Parathyroid adenoma (tissue), 2 donors: ENCODE data around the gene SLC35E1.

Source experiments
- H2AFZ ChIP-seq: fragments of 300-600 bp; sonication (generic); one replicate; pipeline ENCODE4 v1.7.0; 2017; ENCODE audit warnings: antibody characterized with exemption, mild to moderate bottlenecking
- H3K27ac ChIP-seq: fragments of 300-600 bp; sonication (generic); one replicate; pipeline ENCODE4 v1.7.0; 2017
- H3K27me3 ChIP-seq: fragments of 300-600 bp; sonication (generic); one replicate; pipeline ENCODE4 v1.7.0; 2017; ENCODE audit warnings: low read length; ENCODE audit not compliant: control insufficient read depth, insufficient read depth
- H3K36me3 ChIP-seq: fragments of 300-600 bp; sonication (generic); one replicate; pipeline ENCODE4 v1.7.0; 2017; ENCODE audit warnings: low read length; ENCODE audit not compliant: control insufficient read depth, insufficient read depth
- H3K4me1 ChIP-seq: fragments of 300-600 bp; sonication (generic); one replicate; pipeline ENCODE4 v1.7.0; 2017; ENCODE audit warnings: control low read depth
- H3K4me2 ChIP-seq: fragments of 300-600 bp; sonication (generic); one replicate; pipeline ENCODE4 v1.7.0; 2017; ENCODE audit warnings: low read length
- H3K4me3 ChIP-seq: fragments of 300-600 bp; sonication (generic); one replicate; pipeline ENCODE4 v1.7.0; 2017; ENCODE audit warnings: low read depth, low read length
- H3K79me2 ChIP-seq: fragments of 300-600 bp; sonication (generic); one replicate; pipeline ENCODE4 v1.7.0; 2017; ENCODE audit warnings: control low read depth
- H3K9ac ChIP-seq: fragments of 300-600 bp; sonication (generic); one replicate; pipeline ENCODE4 v1.7.0; 2017; ENCODE audit warnings: mild to moderate bottlenecking
- H3K9me3 ChIP-seq: fragments of 300-600 bp; sonication (generic); one replicate; pipeline ENCODE4 v1.7.0; 2017; ENCODE audit warnings: low read length; ENCODE audit not compliant: control insufficient read depth
- CTCF ChIP-seq: fragments of 300-600 bp; sonication (generic); IDR thresholded peaks from one replicate; pipeline ENCODE4 v1.7.0; 2017; ENCODE audit warnings: antibody characterized with exemption, mild to moderate bottlenecking
- donor health status: primary hyperparathyroidism.

SLC35E1 gene

GRCh38 chr19:16575282-16575681 is 3.1 kb upstream of the SLC35E1 start:
- no peak overlapping the region for H3K4me2 ChIP-seq
- no peak overlapping the region for H2AFZ ChIP-seq
- H3K27ac ChIP-seq, result no peak overlapping the region
- no peaks in the 10 kb centered on the region for H3K27me3 ChIP-seq
- peaks cover 14% of the 10 kb centered on the region for H3K4me1 ChIP-seq
- H3K9me3 ChIP-seq, result no peaks in the 10 kb centered on the region
- no peak overlapping the region for H3K4me3 ChIP-seq
- no peaks in the 10 kb centered on the region for H3K36me3 ChIP-seq
- H3K79me2 ChIP-seq, result peaks cover 77% of the 10 kb centered on the region
- H3K9ac ChIP-seq, result no peak overlapping the region
- TF ChIP-seq CTCF, result no peak

GRCh38 chr19:16573925-16574324 is 1.7 kb upstream of the SLC35E1 start:
- H2AFZ ChIP-seq, result no peak overlapping the region
- H3K4me2 ChIP-seq, result peak overlapping the region; percentile 99
- H3K4me1 ChIP-seq, result peaks cover 17% of the 10 kb centered on the region
- H3K4me3 ChIP-seq, result no peak overlapping the region
- H3K79me2 ChIP-seq, result peaks cover 67% of the 10 kb centered on the region
- H3K9me3 ChIP-seq, result no peaks in the 10 kb centered on the region
- no peak overlapping the region for H3K9ac ChIP-seq
- TF ChIP-seq CTCF, result no peak
- H3K36me3 ChIP-seq, result no peaks in the 10 kb centered on the region
- no peaks in the 10 kb centered on the region for H3K27me3 ChIP-seq
- H3K27ac ChIP-seq, result no peak overlapping the region

GRCh38 chr19:16573296-16573695 is 1.1 kb upstream of the SLC35E1 start:
- H3K9ac ChIP-seq, result no peak overlapping the region
- H3K27me3 ChIP-seq, result no peaks in the 10 kb centered on the region
- H3K36me3 ChIP-seq, result no peaks in the 10 kb centered on the region
- H3K4me2 ChIP-seq, result peak overlapping the region; percentile 99
- peaks cover 17% of the 10 kb centered on the region for H3K4me1 ChIP-seq
- no peak for TF ChIP-seq CTCF
- H3K79me2 ChIP-seq, result peaks cover 62% of the 10 kb centered on the region
- peak overlapping the region; percentile 93 for H3K4me3 ChIP-seq
- H3K9me3 ChIP-seq, result no peaks in the 10 kb centered on the region
- H3K27ac ChIP-seq, result peak overlapping the region; percentile 88
- H2AFZ ChIP-seq, result no peak overlapping the region

GRCh38 chr19:16571822-16572331 is 338 bp downstream of the SLC35E1 start:
- Histone ChIP-seq H3K9ac (peak overlapping the region; percentile 57), H3K27me3 (no peaks in the 10 kb centered on the region), H2AFZ (peak overlapping the region; percentile 93), H3K27ac (peak overlapping the region; percentile 32), H3K79me2 (peaks cover 48% of the 10 kb centered on the region), H3K9me3 (no peaks in the 10 kb centered on the region), H3K4me2 (peak overlapping the region; percentile 80), H3K36me3 (no peaks in the 10 kb centered on the region), H3K4me3 (peak overlapping the region; percentile 61), H3K4me1 (peaks cover 17% of the 10 kb centered on the region)
- TF ChIP-seq CTCF, result no peak

GRCh38 chr19:16571283-16571682 is 932 bp downstream of the SLC35E1 start:
- Histone ChIP-seq H3K79me2 (peaks cover 42% of the 10 kb centered on the region), H3K27me3 (no peaks in the 10 kb centered on the region), H3K4me3 (peak overlapping the region; percentile 61), H3K4me2 (peak overlapping the region; percentile 80), H3K9me3 (no peaks in the 10 kb centered on the region), H3K4me1 (peaks cover 17% of the 10 kb centered on the region), H3K9ac (no peak overlapping the region), H3K36me3 (no peaks in the 10 kb centered on the region), H3K27ac (no peak overlapping the region), H2AFZ (peak overlapping the region; percentile 93)
- no peak for TF ChIP-seq CTCF
